Hippocampal formation (tissue), 2 donors: ENCODE measurements around the gene SCLT1.
"Not testable (repeated sequence)": the region's sequence is repeated elsewhere in the genome, so short reads cannot be mapped to it uniquely, and the experiment has no call there.

ENCODE experiments used
- DNase-seq, 2 donors: peaks; one replicate each; lab custom pipeline; 2025; lab: John Stamatoyannopoulos, UW

SCLT1 gene

DNA sequence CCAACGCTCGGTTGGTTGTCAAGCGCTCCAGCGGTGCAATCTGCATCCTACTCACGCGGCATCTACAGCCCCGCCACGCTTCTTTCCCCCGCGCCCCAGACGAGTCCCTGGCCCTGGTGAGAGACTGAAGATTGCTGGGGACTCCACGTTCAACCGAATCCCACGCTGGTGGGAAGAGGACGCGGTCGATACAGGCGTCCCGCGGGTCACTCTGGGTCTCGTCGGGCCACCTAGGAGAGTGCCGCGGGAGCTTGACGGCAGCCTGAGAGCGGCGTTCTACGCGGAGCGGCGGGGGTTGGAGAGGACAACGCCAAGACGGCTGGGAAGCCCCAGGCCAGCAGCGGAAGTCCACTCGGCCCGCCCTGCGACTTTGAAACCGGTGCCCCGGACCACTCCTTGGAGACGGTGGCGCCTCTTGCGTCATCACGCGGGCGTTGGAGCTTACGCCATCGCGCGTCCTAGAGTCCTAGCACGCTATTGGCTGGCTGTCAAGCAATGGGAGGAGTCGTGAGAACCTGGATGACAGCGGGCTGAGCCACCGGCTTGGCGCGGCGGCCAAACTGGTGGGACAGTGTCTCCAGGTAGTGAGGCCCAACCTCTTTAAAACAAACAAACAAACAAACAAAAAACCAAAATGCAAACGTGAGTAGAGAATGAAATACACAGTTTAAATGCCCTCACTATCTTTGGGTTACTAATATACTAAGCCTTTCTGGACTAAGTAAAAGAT is at the start of gene SCLT1:
Gene SCLT1, minus strand, starts transcription at position 349 of the 730 bp plus-strand sequence. CDS start 436 bp downstream, outside the sequence.
- DNase-seq: peak; percentile 94 to 95

DNA sequence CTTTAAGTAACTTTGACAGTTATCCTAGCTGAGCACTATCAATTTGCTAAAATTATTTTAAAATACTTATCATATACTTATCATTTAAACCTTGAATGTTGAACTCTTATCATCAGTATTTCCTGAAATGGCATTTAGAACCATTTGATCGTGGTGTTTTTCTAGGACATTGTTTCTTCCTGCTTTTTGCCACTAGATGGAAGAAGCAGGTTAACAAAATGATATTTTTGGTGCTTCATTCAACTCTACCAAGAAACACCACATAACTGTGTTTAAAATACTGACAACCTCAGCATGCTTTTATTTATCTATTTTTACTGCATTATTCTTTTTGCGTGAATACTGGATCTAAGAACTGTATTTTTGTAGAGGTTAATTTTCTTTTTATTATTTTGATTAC is 47.2 kb upstream of the SCLT1 start:
- no peak for DNase-seq

- no peak for DNase-seq
These were observed 45.6 kb upstream of the SCLT1 start for GRCh38 chr4:129138810-129139496.

DNA sequence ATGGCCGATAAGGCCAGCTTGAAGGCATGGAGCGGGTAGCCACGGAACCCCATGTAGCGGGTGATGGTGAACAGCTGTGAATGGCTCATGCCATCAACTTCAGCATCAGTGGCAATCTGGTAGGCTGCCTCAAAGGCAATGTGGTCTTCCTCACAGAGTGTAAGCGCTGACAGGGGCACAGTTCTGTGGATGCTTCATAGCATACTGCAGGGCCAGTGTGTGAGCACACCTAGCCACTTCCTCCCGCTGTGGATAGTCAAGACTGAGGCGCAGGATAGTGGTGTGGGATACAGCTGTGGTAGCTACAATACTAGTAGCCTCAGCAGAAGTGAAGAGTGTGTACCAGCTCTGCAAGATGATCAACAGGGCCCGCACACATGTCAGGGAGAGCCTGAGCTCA is 43.1 kb upstream of the SCLT1 start:
- no peak for DNase-seq

GRCh38 chr4:129131343-129131742 is 38.0 kb upstream of the SCLT1 start:
- DNase-seq: no peak

DNA sequence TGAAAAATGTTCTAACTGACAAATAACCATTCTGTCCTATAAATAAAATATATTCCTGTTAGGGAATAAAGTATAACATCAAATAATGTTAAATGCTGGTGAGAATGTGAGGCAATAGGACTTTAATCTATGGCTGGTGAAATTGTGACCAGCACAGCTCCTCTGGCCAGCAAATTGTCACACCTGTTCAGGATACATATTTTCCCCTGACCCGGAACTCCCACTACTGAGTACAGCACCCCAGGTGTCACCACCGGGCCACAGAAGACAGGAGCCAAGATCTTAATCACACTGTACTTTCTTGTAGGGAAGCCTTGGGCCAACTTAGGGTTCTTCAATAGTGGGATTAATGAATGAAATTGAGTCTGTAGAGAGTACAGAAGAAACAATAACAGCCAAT is 35.8 kb upstream of the SCLT1 start:
- no peak for DNase-seq

GRCh38 chr4:129126614-129127013 is 33.3 kb upstream of the SCLT1 start:
- DNase-seq: not testable (repeated sequence)

- DNase-seq: no peak
These were observed 24.4 kb upstream of the SCLT1 start for GRCh38 chr4:129117705-129118104.

DNA sequence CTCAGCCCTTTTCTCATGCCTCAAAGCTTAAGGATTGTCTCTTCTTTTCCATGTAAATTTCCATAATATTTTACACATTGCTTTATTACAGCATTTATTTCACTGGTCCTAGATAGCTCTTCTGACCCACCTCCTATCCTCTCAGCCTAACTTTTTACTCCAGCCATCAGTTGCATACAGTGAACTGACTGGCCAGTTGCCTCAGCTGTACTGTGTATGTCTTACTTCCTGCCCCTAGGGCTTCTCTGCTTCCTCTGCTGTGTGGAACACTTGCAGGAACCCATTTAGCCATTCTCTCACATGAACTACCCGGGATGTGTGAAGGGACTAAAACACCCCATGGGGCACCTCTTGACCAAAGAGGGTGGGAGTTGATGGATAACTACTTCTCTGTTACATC is 20.6 kb upstream of the SCLT1 start:
- no peak for DNase-seq

DNA sequence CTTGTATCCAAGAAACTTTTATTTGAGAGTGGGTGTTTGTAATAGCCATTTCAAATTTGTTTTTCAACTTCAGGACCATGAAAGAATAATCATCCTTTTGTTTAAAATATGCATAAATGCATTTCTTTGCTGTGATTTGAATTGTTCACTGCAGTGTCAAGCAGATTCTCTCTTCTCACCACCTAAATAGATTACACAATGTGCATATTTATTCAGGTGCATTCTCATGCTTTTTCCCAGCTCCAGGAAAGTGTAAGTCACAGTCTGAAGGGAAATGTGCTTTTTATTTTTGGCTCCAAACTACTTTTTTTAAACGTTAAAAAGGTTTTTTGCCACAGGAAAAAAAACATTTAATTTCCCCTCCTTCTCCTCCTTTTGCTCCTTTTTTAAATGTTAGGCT is 20.1 kb upstream of the SCLT1 start:
- DNase-seq: no peak

DNA sequence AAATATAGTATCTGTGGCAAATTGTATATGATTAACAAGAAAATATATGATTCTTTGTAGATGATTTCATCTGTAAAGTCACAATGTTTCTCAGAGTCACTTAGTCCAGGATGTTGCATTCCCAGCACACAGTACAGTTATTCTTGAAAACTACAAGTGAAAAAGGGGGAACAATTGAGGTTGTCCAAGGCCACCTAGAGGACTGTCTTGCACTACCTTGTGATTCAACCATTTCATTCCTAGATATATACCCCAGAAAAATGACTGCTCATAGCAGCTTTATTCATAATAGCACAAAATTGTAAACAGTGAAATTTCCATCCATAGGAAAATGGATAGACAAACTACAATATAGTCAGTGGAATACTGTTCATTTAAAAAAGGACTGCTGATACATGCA is 18.6 kb upstream of the SCLT1 start:
- no peak for DNase-seq

GRCh38 chr4:129110931-129111330 is 17.6 kb upstream of the SCLT1 start:
- no peak for DNase-seq

DNA sequence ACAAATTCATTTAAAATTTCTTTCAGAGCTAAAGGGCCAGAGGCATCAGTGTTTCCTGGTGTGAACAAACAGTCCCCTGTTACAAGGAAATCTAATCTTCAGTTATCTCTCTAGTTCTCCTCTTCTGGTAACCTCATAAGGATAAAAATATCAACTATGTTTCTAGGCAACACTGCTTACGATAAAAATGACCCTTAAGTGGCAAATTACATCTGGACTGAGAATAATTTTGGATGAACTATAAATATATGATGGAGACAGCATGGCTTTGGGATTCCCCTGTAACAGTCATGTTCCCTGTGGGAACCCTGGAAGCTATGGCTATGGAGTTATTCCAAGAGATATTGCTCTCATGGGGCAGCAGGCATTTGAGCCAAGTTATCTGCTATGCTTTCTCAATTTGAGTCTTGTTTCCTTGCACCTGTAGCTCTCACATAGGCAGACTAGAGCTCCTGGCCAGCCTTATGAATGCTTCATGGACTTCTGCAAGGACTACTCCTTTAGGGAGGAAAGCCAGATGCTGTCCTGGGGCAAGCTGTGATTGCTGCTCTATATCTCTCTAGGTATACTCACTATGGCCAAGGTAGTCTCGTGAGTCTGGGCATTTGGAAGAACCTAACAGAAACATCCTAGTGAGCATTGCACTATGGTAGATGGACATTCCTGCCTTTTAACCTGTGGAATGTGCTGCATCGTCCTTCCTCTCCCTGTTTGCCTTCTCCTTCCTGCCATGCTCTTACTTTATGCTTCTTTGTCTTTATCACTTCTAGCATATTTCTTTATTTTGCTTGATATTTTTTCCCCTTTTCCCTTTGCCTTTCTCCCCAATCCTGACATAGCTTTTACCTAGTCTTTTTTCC is 16.9 kb upstream of the SCLT1 start:
- no peak for DNase-seq

DNA sequence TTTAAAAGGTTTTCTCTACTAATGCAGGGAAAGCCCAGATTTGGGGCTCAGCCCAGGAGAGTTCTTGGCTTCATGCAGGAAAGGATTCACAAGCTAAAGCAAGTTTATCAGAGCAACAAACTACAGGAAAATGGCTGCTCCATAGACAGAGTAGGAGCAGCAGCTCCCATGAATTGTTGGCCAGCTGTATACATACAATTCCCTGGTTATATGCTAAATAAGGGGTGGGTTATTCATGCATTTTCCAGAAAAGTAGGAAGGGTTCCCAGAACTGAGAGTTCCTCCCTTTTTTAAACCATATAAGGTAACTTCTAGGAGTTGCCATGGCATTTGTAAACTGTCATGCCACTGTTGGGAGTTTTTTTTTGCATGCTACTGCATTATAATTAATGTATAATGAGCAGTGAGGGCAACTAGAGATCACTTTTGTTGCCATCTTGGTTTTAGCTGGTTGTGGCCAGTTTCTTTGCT is 5.2 kb upstream of the SCLT1 start:
- no peak for DNase-seq

DNA sequence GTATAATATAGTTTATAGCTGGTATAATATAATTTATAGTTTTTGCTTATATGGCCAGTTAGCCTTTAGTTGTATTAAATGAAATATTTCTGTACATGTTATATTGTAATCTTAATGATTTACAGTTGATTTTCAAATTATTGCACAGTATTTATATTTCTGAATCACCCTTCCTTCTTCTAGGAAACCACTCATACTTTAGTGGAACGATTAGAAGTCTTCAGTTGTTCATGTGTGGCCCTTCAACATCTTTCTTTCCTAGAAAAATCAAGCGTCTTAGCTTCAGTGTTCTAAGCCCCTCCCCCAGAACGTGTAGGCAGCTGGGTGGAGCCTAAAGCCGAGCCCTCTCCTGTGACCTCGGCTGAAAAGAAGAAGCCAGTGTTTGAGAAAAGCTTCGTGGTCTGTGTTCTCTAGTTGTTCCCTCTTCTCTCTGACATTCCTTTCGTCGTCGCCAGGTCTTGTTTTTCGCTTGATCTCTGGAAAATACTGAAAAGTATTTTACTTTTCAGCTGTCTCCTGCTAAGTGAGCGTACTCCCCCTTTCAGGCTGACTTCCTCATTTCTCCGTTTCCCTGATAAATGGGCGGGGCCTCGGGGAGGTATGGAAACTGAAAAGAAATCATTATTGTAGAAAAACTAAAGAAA is 2.6 kb upstream of the SCLT1 start, which contains the start of gene C4orf33:
Gene C4orf33, plus strand, starts transcription at position 342 of the 644 bp plus-strand sequence. CDS start 6,459 bp downstream, outside the sequence.
- peak; percentile 45 to 67 for DNase-seq

- no peak for DNase-seq
These were observed 1.0 kb upstream of the SCLT1 start for GRCh38 chr4:129094347-129094746.

GRCh38 chr4:129092631-129093190 is 628 bp downstream of the SCLT1 start:
- peak in 1 of 2 donors; percentile 35 for DNase-seq

- DNase-seq: no peak
These were observed 5.8 kb downstream of the SCLT1 start for GRCh38 chr4:129087516-129087915.

DNA sequence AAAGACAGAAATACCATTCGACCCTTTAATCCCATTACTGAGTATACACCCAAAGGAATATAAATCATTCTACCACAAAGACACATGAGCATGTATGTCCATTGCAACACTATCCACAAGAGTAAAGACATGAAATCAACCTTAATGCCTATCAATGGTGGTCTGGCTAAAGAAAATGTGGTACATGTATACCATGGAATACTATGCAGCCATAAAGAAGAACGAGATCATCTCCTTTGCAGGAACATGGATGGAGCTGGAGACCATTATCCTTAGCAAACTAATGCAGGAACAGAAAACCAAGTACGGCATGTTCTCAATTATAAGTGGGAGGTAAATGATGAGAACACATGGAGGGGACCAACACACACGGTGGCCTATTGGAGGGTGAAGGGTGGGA is 7.9 kb downstream of the SCLT1 start:
- DNase-seq: no peak

DNA sequence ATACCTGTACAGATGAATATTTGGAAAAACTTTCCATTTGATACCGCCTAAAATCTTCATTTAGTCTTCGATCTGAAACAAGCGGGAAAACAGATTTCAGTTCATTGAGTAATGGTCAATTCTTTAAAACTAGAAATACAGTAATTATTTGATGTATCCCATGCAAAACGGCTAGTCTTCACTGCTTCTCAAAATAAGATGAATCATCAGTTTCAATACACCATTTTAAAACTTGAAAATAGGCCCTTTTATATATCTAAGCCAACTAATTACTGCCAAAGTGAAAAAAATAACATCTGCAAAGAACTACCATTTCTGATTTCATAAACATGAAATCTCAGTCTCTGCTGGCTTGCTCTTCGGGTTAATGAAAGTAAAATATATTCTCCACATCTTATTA is 11.0 kb downstream of the SCLT1 start:
- no peak for DNase-seq

DNA sequence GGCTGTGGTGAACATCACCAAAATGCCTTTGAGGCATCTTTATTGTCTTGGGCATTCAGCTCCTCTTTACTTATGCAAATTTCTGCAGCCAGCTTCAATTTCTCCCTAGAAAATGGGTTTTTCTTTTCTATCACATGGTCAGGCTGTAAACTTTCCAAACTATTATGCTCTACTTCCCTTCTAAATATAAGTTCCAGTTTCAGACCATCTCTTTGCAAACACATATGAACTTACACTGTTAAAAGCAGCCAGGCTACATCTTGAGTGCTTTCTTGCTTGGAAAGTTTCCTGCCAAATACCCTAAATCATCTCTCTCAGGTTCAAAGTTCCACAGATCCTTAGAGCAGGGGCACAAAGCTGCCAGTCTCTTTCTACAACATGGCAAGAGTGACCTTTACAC is 13.2 kb downstream of the SCLT1 start:
- no peak for DNase-seq
